Stimulated activated CD4-positive, alpha-beta T cell treated with anti-CD3 and anti-CD28 coated beads, Interleukin-1b, Interleukin-23, amount 100 ng/mL, for 4 hours (primary cell): ENCODE measurements around the gene PGGHG.

ENCODE experiments used
- DNase-seq, 2 donors: peaks; one replicate each; pipeline ENCODE4 v3.0.0-alpha.2; 2020; ENCODE audit warnings: low read depth in 2 of 2

Gene PGGHG

GRCh38 chr11:269146-269890 lies 19.6 kb upstream of the PGGHG start:
- no peak for DNase-seq

GRCh38 chr11:270451-271318 lies 18.2 kb upstream of the PGGHG start:
- DNase-seq = no peak

DNA sequence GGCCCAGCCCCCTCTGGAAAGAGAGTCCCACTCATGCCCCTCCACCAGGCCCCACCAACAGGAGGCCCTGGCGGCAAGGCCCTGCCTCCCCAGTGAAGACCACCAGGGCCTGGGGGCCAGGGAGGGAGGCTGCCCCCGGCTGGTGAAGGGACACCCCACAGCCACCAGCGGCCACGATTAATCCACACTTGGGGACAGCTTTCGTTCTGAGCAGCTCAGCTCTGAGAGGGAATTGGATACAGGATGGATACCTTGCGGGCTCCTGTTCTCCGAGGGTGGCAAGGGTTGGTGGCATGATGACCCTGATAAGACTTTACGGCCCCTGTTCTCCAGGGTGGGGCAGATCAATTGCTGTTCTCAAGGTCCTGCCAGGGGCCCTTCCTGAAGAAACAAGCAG lies 17.6 kb upstream of the PGGHG start:
- DNase-seq = no peak

DNA sequence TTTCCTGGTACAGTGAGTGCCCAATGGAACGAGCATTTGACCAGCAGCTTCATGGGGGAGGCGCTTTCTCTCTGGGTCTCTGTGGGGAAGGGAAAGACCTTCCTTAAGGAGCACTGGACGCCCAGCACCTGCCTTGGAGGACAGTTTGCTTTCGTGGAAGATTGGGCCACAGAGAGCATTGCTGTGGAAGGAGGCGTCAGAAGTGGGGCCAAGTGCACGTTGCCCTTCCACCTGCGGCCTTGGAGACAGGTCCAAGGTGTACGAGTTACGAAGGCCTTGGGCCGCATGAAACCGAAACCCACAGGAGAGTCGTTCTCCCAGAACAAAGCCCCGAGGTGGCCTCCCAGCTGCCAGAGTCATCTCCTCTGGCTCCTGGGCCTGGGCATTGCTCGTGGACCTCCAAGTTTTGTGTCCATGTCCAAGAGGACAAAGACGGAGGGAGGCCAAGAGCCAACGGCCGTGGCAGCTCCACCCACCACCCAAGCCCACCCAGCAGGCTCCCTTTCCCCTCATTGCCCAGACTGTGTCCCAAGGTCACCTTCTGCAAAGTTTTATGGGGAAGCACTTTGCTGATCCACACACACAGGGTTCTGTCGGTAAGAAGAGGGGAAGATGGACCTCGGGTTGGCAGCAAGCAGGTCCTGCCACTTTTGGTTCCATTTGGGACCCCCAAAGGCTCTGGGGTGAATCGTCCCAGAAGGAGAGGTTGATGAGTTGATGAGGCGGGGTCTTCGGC lies 16.6 kb upstream of the PGGHG start:
- no peak for DNase-seq

GRCh38 chr11:272931-273198 lies 16.1 kb upstream of the PGGHG start:
- DNase-seq = no peak

GRCh38 chr11:276219-276618 lies 12.7 kb upstream of the PGGHG start:
- no peak for DNase-seq

DNA sequence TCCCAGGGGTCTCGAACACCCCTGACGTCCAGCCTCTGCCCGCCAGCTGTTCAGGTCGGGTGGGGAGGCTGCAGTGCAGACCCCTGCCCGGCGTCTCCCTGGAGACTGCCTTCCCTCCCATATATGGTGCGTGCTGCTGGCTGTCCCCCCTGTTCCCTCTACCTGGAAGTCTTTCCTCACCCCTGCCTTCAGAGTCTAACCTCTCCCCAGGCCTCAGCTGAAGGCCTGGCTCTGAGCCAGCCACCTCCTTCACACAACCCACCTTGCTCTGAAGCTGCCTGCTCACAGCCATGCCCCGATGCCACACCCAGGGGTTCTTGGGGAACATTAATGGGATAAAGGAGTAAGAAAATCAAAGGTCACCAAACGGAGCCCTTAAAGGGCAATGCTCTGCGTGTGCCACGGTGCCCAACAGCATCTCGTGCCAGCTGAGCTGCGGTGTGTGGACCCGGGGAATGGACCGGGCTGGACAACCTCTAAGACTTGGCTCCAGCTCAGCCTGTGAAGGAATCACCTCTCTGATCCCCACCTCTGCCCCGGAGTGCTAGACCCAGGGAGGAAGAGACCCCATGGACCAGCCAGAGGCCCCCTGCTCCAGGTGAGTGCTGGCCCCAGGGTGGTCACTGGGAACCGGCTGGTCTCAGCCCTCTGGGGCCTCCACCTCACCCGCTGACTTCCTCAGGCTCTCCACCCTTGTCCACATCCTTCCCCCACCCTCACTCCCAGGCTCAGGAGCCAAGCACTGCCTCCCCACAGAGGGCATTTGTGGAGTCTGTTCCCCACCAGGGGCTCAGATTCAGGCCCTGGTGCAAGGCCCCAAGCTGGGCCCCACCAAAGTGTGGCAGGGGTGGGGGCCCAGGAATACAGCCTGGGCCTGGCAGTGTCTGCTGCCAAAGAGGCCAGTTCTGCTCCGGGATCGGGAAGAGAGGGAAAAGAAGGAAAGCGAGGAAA lies 10.7 kb upstream of the PGGHG start, which contains the start of gene NLRP6:
NLRP6 (plus strand) TSS at position 407 of the 951 bp plus-strand sequence; CDS start at position 570, 163 bp downstream.
- no peak for DNase-seq

DNA sequence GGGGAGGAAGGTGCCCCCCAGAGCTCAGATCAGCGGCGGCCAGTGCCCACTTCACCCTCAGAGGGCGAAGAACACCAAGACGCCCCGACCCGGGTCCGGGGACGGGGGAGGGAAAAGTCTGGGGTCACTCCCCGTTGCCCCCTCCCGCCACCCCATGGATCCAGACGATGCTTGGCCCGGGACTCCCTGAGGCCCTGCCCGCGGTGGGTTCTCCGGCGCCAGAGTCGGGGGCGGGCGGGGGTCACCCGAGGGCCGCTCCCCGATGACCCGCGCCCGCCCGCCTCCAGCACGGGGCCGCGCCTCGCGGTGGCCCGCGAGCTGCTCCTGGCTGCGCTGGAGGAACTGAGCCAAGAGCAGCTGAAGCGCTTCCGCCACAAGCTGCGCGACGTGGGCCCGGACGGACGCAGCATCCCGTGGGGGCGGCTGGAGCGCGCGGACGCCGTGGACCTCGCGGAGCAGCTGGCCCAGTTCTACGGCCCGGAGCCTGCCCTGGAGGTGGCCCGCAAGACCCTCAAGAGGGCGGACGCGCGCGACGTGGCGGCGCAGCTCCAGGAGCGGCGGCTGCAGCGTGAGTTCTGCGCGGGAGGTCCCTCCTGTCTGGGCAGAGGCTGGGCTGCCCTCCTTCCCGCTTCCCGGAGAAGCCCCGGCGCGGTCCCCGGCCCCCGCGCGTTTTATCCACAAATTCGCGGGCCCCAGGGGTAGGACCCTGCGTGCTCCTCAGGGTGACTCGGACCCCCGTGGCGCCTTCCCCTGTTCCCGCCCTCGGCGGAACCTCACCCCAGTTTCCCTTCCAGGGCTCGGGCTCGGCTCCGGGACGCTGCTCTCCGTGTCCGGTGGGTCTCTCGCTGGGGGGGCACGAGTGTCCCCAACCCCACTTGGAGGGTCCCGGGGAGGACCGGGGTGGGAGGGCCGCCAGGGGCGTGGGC lies 9.6 kb upstream of the PGGHG start:
- no peak for DNase-seq

- DNase-seq = no peak
Measured at GRCh38 chr11:279966-280705, 8.8 kb upstream of the PGGHG start.

DNA sequence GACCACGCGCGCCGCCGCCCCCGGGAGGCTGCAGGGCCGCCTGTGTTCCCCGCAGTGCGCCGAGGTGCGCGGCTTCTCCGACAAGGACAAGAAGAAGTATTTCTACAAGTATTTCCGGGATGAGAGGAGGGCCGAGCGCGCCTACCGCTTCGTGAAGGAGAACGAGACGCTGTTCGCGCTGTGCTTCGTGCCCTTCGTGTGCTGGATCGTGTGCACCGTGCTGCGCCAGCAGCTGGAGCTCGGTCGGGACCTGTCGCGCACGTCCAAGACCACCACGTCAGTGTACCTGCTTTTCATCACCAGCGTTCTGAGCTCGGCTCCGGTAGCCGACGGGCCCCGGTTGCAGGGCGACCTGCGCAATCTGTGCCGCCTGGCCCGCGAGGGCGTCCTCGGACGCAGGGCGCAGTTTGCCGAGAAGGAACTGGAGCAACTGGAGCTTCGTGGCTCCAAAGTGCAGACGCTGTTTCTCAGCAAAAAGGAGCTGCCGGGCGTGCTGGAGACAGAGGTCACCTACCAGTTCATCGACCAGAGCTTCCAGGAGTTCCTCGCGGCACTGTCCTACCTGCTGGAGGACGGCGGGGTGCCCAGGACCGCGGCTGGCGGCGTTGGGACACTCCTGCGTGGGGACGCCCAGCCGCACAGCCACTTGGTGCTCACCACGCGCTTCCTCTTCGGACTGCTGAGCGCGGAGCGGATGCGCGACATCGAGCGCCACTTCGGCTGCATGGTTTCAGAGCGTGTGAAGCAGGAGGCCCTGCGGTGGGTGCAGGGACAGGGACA lies 8.0 kb upstream of the PGGHG start:
- no peak for DNase-seq

GRCh38 chr11:281486-282161 lies 7.3 kb upstream of the PGGHG start:
- DNase-seq = no peak

DNA sequence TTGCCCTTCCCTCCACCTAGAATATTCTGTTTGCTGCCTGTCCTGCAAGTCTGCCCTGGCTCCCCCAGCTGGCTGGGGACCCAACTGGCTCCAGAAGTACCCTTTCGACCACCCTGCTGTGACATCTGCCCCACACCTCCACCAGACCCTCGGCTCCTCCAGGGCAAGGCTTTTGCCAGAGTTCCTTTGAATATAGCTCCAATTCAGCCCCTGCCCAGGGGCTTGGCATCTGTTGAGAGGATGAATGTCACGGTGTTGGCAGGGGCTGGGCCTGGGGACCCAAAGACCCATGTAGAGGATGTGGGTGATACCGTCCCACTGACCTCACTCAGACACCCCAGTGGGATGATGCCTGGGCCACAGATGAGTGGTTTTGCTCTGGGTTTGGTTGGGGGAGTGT lies 6.8 kb upstream of the PGGHG start:
- DNase-seq = no peak

- no peak for DNase-seq
Measured at GRCh38 chr11:282630-283360, 6.1 kb upstream of the PGGHG start.

- no peak for DNase-seq
Measured at GRCh38 chr11:283405-284104, 5.4 kb upstream of the PGGHG start.

DNA sequence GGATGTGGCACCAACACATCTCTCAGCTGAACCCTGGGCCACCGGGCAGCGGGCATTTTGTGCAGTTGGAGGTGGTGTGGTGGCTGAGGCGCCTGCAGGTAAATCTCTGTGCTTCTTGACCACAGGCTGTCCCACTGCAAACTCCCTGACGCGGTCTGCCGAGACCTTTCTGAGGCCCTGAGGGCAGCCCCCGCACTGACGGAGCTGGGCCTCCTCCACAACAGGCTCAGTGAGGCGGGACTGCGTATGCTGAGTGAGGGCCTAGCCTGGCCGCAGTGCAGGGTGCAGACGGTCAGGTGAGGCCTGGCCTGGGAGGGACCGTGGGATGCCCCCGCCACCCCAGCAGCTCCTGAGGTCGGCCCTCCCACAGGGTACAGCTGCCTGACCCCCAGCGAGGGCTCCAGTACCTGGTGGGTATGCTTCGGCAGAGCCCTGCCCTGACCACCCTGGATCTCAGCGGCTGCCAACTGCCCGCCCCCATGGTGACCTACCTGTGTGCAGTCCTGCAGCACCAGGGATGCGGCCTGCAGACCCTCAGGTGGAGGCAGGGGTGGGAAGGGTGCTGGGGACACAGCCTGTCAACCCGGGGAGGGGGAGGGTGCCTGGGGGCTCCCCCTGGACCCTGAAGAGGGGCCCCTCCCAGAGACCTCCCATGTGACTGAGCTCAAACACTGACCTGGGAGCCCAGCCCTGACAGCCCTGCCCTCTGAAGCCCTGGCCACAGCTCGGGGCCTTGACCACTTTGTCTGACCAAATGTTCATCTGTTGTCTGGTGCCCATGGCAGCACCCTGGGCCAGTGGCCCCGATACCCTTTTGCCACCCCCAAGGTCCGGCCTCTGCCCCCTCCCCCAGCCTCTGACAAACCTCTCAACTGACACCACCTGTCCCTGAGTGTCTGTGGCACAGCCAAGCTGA lies 4.6 kb upstream of the PGGHG start:
- no peak for DNase-seq
